Measurements from ENCODE around the gene PPM1F.

The PPM1F gene

DNA sequence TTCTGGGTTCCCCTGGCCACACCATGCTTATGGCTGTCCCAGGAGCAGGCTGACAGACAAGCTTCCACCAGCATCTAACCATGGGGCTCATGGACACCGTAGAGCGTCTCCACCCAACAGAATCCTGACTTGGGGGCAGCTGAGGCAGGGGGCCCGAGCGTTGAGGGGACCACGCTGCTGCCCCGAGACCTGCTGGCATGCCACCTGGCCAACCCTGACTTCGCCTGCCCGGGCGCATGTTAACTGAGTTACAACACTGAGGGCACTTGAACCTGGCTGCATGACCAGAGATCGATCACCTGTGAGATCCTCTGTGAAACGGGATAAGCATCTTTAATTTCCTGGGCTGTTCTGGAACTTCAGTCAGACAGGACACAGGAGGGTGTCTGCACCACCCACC, 13.7 kb downstream of the PPM1F start:
- DNase-seq: no peak

DNA sequence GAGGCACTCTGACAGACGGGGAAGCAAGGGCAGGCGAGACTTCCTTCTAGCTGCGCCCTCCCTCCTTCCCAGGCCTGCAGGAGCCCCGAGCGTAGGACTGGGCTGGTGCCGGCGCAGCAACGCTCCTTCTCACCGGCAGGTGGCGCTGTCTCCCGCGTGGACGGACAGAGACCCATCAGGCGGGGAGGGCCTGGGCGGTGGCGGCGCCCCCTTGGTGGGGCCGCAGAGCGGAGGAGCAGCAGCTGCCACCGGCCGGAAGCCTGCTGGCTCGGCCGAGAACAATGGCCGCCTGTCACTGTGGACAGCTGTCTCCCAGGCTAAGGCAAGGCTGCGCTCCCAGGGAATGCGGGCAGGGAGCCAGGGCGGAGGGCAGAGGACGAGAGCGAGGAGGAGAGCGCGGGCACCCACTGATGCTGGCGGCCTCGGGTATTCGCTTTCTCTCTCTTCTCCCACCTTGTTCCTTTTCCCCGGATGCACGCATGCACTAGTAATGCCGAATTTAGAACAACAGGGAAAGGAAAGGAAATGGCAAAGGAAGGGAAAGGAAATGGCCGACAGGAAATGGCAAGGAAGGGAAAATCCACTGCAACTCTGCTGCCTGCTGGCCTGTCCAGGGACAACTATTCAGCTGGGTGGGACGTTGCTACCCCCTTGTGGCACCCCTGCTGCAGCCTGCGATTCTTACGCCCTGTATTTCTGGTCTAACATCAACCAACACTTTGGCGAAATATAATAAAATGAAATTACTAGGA, 14.4 kb downstream of the PPM1F start:
- DNase-seq: peak; percentile 79

DNA sequence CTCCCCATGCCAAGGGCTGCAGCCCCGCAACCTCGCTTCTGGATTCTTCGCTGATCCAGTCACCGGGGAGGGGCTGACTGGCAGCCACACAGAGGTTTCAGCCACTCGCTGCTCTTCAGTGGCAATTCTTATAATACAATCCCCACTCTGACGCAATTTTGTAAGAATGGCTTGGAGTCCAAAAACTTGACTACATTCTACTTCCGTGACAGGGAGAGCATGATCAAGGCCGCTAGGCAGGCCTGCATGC, 14.9 kb downstream of the PPM1F start:
- DNase-seq: peak; percentile 78

DNA sequence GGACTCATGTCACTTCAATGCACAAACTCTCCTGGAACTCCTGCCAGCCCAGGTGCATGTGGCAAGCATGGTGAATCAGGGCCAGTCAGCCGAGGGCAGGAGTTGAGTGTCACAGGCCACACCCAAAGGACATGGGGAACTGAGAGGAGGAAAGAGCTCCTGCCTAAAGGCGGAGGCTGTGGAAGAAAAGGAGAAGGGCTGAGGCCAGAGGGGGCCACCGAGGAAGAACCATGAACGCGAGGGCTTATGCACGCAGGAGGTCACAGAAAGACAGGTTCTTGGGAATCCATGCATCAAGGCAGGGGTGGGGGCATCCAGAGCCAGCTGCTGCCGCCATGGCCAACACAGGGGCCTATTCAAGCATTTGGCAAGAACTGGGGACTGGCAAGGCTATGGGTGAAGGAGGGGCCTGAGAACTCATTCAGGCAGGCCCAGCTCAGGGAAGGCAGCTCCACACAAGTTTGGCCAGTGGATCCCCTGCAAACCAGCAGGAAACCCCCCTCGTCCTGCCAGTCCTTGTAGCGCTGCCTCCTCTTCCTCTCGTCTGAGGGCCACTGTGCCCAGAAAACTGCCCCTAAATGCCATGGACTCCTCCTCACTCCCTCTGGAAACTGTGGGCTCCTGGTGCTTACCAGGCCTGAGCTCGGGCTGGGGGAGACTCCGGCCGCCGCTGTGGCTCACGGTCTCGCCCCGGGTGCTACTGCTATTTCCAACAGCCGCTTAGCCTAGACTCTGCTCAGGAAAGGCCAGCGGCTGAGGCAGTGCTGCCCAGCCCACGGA, 15.4 kb downstream of the PPM1F start:
- no peak for DNase-seq

DNA sequence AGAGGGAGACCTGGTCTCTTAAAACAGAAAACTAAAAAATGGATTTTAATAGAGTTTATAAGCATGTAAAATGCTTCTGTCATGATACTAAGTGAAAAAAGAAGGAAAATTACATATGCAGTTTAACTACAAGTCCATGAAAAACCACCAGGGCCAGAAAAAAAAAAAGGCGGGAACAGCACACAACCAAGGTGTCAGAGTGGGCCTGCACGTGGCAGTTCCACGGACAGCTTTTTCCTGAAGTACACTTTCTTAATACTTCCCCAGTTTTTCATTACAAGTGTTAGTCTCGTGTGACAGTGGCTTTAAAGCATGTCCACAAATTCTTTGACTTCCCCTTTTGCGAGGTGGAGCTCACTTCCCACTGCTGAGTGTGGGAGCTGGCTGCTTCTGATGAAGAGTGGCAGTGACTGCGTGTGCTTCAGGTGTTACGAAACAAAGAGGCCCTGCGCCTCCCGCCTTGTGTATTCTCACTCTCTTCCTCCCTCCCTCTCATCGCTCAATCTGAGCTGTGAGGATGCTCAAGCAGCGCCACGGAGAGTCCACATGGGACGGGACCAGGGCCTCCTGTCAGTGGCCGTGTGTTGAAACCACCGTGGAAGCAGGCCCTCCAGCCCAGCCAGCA, 16.4 kb downstream of the PPM1F start:
- DNase-seq: no peak

DNA sequence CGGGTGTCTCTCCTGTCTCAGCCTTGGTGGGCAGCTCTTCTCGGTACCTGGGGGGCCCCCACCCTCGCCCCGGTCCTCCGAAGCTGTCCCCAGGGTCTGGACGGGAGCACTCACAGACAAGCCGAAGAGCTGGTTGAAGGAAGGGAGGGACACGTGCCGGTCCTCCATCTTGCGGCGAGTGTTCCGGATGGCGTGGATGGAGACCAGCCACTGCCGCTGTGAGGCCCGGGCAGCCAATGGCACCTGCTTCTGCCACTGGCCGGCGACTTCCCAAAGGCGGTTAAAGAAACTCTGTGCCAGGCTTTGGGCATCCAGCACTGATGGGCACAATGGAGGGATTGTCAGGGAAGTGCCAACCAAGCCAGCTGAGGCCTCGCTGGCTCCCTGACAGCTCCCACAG, 18.7 kb downstream of the PPM1F start:
- DNase-seq: no peak

DNA sequence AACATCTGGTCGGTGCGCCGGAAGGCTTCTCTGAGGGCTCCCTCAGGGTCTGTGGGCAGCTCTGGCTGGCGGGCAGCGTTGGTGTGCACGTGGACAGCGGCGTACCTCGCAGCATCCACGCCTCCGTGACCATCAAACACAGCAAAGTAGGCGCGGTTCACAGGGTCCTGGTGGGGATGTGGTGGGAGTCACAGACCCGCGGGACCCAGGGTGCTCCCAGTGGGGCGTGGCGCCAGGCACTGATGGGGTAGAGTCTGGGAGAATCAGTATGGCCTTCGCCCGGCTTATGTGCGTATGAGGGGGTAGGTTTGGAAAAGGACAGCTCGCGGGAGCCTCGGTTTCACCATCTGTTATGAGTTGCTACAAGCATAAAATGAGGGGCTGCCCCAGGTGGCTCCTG, 19.2 kb downstream of the PPM1F start:
- DNase-seq: no peak

DNA sequence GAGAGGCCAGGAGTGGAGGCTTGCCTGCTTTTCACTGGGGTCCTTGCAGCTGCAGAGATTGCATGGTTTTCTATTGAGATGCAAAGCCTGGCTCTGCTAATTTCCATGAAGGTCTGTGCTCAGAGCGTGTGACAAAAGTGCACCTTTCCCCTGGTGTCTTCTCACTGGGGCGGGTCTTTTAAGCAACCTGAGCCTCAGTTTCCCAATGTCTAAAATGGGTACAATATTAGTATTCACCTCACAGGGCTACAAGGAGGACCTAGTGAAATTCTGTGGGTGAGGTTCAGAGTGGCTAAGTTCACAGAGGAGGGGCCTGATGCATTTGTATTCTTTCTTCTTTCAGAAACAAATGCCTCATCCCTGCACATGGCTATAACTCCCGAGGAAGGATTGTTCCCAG, 20.3 kb downstream of the PPM1F start:
- DNase-seq: no peak

DNA sequence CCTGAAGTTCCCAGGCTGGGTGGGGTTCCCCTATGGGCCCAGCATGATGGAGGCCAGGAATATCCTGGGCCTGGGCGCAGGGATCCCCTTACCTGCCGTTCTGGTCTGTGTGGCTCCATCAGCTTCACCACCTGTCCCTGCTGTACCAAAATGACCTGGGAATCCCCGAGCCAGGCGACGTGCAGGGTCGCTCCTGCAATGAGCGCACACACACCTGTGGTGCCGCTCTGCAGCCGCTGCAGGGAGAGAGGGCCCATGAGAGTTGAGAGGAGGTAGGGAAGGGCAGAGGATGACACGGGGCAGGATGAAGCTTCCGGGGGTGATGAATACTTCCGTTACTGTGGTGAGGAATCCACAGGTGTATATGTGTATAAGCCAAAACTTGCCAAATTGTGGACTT, 21.6 kb downstream of the PPM1F start:
- DNase-seq: no peak

DNA sequence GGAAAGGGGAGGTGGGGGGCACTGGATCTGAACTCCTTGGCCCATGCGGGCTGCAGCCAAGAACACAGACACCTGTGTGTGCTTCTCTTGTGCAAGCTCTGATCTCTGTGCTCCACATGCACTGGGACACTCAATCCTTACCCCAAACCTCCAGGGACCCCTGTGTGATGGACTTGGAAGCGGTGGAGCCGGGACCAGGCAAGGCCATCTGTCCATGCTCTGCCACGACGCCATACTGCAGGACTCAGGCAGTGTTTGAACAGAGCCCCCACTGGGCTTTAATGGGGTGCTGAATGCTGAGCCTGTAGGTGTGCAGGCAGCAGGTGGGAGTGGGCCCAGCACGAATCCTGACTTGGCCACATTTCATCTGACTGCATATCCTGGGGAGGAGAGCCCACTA, 23.4 kb downstream of the PPM1F start:
- DNase-seq: no peak

DNA sequence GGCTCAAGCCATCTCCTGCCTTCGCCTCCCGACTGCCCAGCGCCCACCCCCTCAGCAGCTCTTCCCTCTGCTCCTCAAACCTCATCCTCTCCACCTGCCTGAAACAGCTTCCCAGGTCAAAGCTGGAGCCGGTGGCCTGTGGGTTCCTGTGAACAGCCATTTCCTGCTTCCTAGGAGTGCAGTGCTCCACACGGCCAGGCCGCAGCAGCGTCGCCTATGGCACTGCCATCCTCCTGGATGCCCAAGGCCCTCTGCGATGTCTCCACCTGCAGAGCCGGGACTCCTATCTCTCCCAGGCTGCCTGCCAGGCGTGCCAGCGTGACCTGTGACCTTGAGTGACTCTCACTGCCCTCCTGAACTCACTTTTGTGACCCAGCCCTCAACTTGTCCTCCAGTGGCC, 24.6 kb downstream of the PPM1F start:
- DNase-seq: no peak

DNA sequence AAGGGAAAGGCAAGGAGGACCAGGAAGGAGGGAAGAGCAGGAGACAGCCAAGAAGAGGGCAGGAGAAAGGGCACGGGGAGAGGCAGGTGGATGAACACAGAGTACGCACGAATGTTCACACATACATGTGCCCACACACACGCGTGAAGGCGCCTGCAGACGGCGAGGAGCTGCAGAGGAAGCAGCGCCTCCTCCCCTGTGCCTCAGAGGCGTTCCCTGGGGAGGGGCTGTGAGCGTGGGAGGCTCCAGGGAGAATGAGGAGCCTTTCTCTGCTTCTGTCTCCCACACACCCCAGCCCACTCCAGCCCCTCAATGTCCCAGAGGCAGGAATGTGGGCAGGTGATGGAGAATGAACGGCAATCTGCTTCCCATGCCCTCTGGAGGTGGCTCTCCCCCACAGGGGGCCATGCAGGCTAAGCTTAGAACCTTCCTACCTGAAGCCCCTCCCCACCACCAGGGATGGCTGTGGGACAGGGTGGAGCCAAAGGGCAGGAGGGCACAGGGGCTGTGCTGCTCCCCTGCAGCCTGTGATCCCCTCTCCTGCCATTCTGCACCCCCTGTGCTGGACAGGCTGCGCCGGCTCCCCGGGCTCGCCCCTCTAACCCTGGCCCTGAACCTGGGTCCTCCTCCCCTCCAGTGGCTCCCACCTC, 25.3 kb downstream of the PPM1F start:
- DNase-seq: no peak

DNA sequence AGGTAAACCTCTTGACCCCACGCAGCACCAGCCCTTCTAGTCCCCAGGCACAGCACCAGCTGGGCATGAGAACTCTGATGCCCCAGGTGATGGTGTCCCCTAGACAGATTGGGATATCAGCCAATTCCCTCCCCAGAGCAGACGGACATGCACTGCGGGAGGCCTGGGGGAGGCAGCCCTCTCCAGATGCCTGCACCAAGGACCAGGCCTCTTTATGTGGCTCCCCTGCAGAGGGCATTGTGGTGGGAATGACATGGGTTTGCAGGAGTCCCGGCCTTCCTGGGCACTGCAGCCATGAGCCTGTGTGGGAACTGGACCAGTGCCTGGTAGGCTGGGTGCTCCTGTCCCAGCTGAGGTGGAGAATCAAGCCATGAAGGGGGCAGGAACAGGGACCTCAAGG, 25.9 kb downstream of the PPM1F start:
- no peak for DNase-seq

DNA sequence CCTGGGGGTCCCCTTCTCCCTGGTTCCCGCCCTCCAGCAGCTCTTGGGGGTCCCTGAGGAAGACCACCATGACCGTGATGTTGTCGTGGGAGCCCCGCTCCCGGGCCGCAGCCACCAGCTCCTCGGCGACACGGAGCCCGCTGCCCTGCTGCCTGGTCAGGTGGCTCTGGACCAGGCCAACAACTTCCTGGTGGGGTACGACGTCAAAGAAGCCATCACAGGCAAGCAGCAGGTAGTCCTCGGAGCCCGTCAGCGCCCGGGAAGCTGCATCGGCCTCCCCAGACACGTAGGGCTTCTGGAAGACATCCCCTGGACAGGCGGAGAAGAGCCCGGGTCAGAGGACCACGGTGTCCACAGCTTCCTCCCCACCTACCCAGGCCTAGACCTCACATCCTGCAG, 29.5 kb downstream of the PPM1F start:
- no peak for DNase-seq

DNA sequence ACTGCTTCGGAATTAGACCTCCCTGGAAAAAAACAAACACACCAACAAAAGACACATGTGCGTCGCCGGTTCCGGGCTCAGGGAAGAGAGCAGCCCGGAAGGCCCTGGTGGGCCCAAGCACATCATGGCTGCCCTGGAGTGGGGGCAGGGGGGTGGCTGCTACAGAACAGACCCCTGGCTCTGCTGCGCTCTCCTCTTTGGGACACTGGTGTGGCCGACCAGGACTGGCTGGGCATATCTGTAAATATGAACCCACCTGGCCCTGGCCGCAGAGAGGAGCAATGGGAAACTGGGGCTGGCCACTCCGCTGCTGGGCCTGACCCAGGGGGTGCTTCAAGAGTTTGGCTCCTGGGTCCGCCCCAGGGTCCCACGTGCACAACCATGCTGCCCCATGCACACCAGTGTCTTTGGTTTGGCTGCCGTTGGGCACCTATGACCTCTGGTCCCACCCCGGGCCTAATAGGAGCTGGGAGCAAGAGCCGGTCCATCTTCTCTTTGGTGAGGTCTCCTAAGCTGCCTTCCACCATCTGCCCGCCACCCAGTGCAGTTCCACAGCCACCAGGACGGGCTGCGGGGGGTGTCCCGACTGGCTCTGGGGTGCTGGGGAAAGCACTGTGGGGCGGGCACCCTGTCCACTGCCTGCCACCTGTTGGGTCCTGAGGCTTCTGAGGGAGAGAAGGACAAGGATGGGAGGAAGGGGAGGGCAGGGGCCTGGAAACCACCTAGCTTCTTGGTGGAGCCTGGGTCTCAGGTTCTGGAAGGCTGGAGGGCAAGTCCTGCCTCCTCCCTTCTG, 30.1 kb downstream of the PPM1F start:
- no peak for DNase-seq

DNA sequence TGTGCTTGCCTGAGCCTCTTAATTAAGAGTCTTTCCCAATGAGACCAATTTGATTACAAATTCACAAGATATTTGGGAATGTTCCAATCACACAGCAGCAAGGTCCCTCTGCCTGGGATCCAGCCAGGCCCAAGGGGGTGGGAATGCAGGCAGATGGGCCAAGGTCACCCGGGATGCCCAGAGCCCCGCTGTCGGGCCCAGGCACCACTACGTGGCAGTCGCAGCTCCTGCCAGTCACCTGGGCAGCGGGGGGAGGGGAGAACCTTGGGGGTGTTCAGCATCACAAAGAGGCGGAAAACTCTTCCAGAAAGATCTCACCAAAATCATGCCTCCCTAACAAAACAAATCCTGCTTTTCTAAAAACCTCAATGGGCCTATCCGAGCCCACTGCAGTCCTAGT, 30.9 kb downstream of the PPM1F start:
- DNase-seq: no peak

DNA sequence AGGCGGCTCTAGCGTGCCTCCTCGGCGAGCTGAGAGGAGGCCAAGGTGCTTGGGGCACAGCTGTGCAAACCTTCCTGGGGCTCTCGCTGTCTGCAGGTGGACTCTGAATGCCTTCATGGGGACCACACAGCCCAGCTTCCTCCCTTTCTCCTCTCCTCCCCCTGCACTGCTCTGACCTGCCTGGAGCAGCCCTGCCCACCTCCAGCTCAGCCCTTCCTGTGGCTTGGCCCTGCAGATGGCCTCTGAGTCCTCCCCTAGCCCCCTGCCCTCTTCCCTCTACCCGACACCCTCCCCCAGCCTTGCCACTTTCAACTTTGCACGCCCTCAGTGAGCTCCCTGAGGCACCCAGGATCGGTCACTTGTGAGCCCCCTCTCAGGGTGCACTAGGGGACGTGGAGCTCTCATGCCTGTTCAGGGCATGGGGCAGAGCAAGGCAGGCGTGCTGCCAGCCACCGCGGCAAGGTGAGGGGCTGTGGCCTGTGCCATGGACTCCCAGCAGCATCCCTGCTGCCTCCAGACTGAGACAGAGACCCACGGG, 31.4 kb downstream of the PPM1F start:
- DNase-seq: no peak

DNA sequence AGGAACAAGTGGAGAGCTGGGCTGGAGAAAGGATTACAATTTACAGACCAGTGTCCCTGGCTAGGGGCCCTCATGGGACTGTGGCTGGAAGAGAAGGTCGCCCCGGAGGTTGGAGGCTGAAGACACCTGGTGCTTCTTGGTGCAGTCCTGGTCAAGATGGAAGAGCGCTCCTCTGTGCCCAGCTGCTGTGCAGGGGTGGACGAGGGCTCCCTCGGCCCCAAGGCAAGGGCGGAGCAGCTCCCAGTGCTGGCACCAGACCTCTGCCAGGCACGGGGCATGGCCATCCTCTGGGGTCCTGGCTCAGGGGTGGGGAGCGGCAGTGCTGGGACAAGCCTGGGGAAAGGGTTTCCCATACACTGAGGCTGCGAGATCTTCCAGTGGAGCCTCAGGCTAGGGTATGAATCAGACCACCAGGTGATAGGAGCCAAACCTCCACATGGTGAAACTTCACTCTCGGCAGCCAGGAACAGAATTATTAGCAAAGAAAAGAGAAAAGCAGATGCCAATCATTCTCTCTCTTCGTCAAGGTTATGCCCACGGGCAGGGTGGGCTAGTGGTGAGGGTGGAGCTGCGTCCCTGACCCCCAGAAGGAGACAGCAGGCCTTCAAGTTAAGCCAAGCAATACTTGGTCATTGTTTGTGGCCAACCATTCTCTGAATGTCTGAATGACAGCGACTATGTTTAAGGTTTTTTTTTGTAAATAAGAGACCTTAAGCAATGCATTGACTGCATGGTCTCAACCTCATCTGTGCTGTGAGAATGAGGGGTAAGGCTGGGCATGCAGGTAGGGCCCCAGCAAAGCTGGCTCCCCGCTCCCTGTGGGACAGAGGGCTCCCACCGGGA, 32.1 kb downstream of the PPM1F start:
- DNase-seq: no peak

DNA sequence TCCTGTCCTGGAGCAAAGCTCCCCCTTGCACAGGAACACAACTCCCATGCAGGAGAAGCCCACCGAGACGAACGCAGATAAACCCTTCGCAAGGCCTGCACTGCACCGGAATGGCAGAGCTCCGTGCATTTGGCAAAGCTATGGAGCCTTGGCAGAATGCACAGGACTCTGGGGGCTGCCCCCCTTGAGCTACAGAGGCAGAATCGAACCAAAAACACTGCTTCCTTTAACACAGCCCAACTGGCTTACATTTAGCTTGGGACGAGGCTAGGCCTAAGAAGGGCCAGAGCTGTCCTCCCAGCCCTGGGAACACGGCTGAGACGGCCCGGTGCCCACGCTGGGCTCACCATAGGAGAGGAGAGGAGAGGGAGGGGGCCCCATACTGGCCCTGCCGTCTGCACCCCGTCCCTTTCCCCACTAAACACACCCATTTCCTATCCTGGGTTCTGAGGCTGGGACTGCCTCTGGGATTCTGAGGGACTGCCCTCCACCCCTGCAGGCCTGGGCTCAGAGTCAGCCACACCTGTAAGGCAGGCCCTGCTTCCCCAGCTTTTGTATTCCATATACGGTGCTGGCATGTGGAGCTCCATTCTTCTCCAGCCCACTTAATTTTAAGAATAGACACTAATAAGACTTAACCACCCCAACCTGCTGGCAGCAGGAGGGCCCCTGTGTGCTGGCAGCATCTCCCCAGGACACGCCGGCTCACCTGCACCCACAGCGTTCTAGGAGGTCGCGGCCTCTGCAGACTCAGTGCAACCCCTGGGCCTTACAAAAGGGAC, 32.9 kb downstream of the PPM1F start:
- no peak for DNase-seq

DNA sequence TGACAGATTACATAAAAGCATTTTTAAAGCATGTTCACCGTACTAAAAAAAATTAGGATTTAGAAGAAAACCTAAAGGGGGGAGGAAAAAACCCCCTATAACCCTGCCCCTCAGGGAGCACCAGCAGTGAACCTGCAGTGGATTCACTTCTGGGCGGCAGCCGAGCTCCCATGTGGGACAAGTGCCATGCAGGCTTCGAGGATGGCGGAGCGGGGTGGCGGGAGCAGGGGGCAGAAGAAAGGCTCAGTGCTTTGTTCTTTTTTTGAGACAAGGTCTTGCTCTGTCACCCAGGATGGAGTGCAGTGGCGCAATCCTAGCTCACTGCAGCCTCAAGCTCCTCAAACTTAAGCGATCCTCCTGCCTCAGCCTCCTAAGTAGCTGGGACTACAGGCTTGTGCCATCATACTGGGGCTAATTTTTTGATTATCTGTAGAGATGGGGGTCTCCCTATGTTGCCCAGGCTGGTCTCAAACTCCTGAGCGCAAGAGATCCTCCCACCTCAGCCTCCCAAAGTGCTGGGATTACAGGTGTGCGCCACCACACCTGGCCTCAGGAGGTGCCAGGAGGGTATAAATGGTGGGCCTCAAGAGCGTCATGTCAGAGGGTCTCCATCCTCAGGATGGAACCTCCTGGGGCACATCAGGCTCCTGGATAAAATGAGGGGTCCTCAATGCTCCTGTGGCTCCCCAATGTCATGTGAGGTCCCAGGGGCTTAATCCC, 34.0 kb downstream of the PPM1F start:
- DNase-seq: no peak

DNA sequence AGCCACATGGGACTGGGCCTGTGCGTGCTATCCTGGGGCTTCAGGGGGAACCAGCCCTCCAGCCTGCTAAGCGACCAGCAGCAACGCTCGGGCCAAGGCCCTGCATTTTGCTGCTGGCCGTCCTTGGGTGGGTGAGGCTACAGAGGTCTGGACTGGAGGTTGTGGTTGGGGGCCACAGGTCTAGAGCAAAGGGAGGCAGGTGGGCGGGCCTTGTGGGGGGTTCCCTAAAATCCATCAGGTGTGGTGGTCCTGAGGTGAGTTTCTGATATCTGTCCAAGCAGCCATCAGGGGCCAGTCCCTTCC, 34.7 kb downstream of the PPM1F start:
- DNase-seq: no peak

All from kidney glomerular epithelial cell (primary cell).